ENCODE measurements around the gene ACER1. TPM values are rescaled to one million over a fixed set of nuclear protein-coding genes. Genes with fewer than 3 reads are reported as not detected.

ACER1 gene
- total and polyA plus RNA-seq, 2 of the 13 experiments (the other 11 are each of a cell fraction or from before 2014, with no cell fraction given), result not detected

DNA sequence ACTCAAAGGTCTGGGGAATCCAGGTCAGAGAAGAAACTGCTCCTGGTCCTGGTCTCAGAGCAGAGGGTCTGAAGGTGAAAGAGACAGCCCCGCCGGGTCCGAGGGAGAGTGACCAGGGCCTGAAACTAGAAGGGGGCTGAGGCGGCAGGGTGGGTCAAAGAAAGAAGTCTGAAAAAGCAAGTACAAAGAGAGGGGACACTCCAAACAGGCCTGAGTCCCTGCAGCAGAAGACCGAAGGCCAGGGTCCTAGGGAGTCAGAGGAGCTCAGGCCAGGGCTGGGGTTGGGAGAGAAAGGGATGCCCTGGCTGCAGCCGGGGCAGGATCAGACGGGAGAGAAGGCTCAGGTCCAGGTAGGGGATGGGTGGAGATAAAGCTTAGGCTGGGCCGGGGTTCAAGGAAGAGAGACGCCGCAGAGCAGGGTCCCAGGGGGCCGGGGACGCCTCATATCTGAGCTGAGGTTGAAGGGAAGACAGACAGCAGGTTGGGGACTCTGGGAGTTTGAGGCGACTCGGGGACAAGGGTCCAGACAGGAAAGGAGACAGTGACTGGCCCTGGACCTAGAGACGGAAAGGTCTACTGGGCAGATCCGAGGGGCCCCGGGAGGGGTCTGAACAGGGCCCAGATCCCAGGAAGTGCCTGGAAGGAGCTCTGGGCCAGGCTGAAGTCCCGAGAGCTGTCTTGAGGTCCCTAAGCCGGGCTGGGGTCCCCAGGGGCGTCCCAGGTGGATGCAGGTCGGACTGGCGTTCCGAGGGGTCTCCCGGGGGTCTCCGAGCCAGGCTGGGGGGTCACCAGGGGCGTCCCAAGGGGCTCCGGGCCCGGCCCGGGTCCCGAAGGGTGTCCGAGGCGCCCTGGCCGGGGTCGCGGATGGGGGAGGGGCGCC is 54.4 kb downstream of the ACER1 start (continued):
- TF ChIP-seq, protein P1, sequence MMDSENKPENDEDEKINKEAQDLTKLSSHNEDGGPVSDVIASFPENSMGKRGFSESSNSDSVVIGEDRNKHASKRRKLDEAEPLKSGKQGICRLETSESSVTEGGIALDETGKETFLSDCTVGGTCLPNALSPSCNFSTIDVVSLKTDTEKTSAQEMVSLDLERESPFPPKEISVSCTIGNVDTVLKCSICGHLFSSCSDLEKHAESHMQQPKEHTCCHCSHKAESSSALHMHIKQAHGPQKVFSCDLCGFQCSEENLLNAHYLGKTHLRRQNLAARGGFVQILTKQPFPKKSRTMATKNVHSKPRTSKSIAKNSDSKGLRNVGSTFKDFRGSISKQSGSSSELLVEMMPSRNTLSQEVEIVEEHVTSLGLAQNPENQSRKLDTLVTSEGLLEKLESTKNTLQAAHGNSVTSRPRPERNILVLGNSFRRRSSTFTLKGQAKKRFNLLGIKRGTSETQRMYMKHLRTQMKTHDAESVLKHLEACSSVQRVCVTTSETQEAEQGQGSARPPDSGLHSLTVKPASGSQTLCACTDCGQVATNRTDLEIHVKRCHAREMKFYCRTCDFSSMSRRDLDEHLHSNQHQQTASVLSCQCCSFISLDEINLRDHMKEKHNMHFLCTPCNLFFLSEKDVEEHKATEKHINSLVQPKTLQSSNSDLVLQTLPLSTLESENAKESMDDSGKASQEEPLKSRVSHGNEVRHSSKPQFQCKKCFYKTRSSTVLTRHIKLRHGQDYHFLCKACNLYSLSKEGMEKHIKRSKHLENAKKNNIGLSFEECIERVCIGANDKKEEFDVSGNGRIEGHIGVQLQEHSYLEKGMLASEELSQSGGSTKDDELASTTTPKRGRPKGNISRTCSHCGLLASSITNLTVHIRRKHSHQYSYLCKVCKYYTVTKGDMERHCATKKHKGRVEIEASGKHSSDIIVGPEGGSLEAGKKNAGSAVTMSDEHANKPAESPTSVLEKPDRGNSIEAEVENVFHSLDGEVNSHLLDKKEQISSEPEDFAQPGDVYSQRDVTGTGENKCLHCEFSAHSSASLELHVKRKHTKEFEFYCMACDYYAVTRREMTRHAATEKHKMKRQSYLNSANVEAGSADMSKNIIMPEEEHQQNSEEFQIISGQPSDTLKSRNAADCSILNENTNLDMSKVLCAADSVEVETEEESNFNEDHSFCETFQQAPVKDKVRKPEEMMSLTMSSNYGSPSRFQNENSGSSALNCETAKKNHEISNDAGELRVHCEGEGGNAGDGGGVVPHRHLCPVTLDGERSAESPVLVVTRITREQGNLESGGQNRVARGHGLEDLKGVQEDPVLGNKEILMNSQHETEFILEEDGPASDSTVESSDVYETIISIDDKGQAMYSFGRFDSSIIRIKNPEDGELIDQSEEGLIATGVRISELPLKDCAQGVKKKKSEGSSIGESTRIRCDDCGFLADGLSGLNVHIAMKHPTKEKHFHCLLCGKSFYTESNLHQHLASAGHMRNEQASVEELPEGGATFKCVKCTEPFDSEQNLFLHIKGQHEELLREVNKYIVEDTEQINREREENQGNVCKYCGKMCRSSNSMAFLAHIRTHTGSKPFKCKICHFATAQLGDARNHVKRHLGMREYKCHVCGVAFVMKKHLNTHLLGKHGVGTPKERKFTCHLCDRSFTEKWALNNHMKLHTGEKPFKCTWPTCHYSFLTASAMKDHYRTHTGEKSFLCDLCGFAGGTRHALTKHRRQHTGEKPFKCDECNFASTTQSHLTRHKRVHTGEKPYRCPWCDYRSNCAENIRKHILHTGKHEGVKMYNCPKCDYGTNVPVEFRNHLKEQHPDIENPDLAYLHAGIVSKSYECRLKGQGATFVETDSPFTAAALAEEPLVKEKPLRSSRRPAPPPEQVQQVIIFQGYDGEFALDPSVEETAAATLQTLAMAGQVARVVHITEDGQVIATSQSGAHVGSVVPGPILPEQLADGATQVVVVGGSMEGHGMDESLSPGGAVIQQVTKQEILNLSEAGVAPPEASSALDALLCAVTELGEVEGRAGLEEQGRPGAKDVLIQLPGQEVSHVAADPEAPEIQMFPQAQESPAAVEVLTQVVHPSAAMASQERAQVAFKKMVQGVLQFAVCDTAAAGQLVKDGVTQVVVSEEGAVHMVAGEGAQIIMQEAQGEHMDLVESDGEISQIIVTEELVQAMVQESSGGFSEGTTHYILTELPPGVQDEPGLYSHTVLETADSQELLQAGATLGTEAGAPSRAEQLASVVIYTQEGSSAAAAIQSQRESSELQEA (CRISPR knock-in tag; IDR thresholded peaks at IDR 0.05; ENCODE audit: not compliant biosample characterization), result peak; percentile 34
- TF ChIP-seq SIN3A (IDR thresholded peaks at IDR 0.05; ENCODE audit: borderline replicate concordance, low read depth, low read length) (0 out of 2 replicates have a peak, but pooled peaks have one; percentile 6), EHMT2 (IDR thresholded peaks at IDR 0.05; ENCODE audit: borderline replicate concordance, low read depth, low read length) (no peak), ATM (IDR thresholded peaks at IDR 0.05; ENCODE audit: borderline replicate concordance) (no peak), RBM39 (IDR thresholded peaks at IDR 0.05; ENCODE audit: low read depth, low read length, poor library complexity, severe bottlenecking) (no peak)
- TF ChIP-seq, protein P2, sequence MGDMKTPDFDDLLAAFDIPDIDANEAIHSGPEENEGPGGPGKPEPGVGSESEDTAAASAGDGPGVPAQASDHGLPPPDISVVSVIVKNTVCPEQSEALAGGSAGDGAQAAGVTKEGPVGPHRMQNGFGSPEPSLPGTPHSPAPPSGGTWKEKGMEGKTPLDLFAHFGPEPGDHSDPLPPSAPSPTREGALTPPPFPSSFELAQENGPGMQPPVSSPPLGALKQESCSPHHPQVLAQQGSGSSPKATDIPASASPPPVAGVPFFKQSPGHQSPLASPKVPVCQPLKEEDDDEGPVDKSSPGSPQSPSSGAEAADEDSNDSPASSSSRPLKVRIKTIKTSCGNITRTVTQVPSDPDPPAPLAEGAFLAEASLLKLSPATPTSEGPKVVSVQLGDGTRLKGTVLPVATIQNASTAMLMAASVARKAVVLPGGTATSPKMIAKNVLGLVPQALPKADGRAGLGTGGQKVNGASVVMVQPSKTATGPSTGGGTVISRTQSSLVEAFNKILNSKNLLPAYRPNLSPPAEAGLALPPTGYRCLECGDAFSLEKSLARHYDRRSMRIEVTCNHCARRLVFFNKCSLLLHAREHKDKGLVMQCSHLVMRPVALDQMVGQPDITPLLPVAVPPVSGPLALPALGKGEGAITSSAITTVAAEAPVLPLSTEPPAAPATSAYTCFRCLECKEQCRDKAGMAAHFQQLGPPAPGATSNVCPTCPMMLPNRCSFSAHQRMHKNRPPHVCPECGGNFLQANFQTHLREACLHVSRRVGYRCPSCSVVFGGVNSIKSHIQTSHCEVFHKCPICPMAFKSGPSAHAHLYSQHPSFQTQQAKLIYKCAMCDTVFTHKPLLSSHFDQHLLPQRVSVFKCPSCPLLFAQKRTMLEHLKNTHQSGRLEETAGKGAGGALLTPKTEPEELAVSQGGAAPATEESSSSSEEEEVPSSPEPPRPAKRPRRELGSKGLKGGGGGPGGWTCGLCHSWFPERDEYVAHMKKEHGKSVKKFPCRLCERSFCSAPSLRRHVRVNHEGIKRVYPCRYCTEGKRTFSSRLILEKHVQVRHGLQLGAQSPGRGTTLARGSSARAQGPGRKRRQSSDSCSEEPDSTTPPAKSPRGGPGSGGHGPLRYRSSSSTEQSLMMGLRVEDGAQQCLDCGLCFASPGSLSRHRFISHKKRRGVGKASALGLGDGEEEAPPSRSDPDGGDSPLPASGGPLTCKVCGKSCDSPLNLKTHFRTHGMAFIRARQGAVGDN (CRISPR knock-in tag; IDR thresholded peaks at IDR 0.05), result peak; percentile 41; the same call in 1 of the 2 replicates
